Measurements from ENCODE around the gene OR8D4.
"Not testable (repeated sequence)": the region's sequence is repeated elsewhere in the genome, so short reads cannot be mapped to it uniquely, and the experiment has no call there.

Gene OR8D4

GRCh38 chr11:123901867-123902266 is at the start of gene OR8D4:
TSS of gene OR8D4 (plus strand) at chr11:123902167. CDS start at chr11:123906432, 4,265 bp downstream.
- no peak for DNase-seq

DNA sequence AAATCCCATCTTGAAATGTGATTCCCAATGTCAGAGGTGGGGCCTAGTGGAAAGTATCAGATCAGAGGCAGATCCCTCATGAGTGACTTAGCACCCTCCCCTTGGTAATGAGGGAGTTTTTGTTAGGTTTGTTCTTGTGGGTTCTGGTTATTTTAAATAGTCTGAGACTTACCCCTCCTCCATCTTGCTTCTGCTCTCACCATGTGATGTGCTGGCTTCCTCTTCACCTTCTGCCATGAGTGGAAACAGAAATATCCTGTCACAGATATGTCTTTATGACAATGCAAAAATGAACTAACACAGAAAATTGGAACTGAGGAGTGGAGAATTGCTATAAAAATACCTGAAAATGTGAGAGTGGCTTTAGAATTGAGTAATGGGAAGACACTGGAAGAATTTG is 49.6 kb upstream of the OR8D4 start:
- DNase-seq = no peak

DNA sequence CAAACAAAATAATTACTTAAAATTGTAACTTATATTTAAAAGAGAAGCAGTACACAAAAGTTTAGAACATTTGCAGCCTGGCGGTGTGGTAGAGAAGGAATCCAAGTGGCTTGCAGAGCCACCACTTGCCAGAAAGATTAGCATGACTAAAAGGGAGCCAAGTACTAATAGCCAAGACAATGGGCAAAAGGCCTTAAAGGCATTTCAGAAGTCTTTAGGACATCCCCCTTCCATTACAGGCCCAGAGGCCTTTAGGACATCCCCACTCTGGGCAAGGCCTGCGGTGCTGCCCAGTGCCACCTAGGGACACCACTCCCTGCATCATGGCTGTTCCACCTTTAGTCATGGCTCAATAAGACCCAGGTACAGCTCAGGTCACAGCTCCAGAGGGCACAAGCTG is 48.9 kb upstream of the OR8D4 start:
- DNase-seq = no peak

- DNase-seq = no peak
Measured at GRCh38 chr11:123856444-123856843, 45.5 kb upstream of the OR8D4 start.

- no peak for DNase-seq
Measured at GRCh38 chr11:123859731-123860130, 42.2 kb upstream of the OR8D4 start.

GRCh38 chr11:123865293-123865692 is 36.7 kb upstream of the OR8D4 start:
- not testable (repeated sequence) for DNase-seq

GRCh38 chr11:123867795-123868194 is 34.2 kb upstream of the OR8D4 start:
- not testable (repeated sequence) for DNase-seq

DNA sequence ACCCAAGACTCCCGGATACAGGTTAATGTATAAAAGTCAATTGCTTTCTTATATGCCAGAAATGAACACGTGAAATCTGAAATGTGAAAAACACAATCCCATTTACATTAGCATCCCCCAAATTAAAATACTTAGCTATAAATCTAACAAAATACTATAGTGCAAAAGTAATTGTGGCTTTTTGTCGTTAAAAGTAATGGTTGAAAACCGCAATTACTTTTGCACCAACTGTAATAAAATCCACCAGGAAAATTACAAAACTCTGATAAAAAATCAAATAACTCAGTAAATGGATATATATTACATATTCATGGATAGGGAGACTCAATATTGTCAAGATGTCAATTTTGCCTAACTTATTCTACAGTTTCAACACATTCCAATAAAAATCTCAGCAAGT is 21.1 kb upstream of the OR8D4 start:
- no peak for DNase-seq

- no peak for DNase-seq
Measured at GRCh38 chr11:123885570-123885969, 16.4 kb upstream of the OR8D4 start, which contains the start of gene TMEM225. TSS of gene TMEM225 (minus strand) at chr11:123885670. CDS start at chr11:123885425, 245 bp downstream.

DNA sequence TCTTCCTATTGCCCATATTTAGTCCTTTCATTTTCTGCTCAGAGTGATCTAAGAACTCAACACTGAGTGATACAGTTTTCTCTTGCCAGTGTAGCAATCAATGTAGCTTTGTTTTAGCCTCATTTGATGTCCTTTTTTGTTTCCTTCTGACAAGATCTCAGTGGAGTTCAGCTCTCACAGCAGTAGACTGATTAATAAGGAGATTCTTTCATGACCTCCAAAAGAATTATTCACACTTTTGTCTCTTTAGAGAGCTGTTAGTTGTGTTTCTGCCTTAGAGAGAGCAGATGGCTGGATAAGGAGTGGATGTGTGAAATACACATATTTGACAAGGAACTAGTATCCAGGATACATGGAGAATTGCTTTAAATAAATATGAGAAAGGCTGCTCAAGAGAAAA is 9.9 kb upstream of the OR8D4 start:
- no peak for DNase-seq

GRCh38 chr11:123899792-123900191 is 2.2 kb upstream of the OR8D4 start:
- DNase-seq = no peak

DNA sequence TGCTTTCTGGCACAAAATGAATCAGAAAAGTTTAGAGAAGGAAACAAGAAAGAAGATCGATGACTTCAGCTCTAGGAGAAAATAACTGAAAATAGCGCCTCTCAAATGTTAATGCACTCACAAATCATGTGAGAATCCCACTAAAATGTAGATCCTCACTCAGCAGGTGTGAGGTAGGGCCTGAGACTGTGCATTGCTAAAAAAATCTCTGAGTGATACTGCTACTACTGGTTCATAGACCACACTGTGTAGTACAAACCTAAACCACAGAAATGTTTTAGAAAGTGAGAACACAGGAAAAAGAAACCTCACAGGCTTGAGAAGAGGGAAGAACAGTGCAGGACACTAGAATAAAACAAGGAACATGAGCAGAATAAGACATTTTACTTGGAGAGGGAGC is 2.0 kb downstream of the OR8D4 start:
- no peak for DNase-seq

- DNase-seq = no peak
Measured at GRCh38 chr11:123904932-123905331, 3.0 kb downstream of the OR8D4 start.

DNA sequence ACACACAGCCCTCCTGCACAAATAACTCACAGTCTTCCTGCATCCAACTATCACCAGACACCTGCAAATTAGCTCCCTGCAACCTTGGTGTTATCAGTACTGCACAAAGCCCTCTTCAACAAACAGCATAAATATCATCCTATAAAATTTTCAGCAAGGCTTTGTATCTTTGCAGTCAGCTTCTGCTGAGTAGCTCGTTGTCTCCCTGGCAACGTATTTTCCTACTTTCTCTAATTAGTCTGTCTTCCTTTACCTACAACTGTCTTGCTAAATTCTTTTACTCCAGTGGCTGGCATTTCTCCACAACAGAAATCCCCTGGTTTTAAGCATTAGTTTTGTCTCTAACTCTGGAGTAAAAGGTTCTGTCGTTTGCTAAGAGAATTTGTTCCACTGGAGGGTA is 3.9 kb downstream of the OR8D4 start:
- no peak for DNase-seq

- no peak for DNase-seq
Measured at GRCh38 chr11:123920943-123921342, 19.0 kb downstream of the OR8D4 start.

- DNase-seq = no peak
Measured at GRCh38 chr11:123924027-123924426, 22.1 kb downstream of the OR8D4 start.

GRCh38 chr11:123939317-123939716 is 37.4 kb downstream of the OR8D4 start, which contains the start of gene OR4D5:
TSS of gene OR4D5 (plus strand) at chr11:123939617. CDS start at chr11:123939617, 0 bp downstream.
- no peak for DNase-seq

DNA sequence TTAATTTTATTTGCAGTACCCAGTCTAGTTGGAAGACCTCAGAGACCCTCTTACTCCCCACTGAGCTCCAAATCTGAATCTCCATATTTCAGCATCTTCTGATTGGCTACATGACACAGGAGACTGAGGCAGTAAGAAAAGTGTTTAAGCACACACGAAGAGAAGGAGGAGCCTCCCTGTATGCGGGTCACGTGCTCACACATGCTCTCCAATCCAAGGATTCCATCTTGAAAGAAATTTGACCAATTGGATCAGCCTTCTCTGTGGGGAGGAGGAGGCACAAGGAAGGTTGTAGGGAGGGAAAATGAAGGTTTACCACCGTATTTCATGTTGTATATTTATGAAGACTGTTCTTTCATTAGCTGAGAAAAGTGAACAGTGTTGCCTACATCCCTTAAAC is 40.4 kb downstream of the OR8D4 start:
- no peak for DNase-seq

- no peak for DNase-seq
Measured at GRCh38 chr11:123943738-123944137, 41.8 kb downstream of the OR8D4 start, which contains the start of gene OR6T1. TSS of gene OR6T1 (minus strand) at chr11:123943838. CDS start at chr11:123943838, 0 bp downstream.

- DNase-seq = no peak
Measured at GRCh38 chr11:123945132-123945531, 43.2 kb downstream of the OR8D4 start.

- DNase-seq = no peak
Measured at GRCh38 chr11:123956752-123957151, 54.8 kb downstream of the OR8D4 start.

Data from activated gamma-delta T cell treated with Interleukin-2 at 50 U/mL for 16 hours (primary cell).